ENCODE measurements around the gene GLIS1. TPM values are rescaled to one million over a fixed set of nuclear protein-coding genes. Genes with fewer than 3 reads are reported as not detected.

The GLIS1 gene
- total RNA-seq, 1 donor: 2.9 TPM

DNA sequence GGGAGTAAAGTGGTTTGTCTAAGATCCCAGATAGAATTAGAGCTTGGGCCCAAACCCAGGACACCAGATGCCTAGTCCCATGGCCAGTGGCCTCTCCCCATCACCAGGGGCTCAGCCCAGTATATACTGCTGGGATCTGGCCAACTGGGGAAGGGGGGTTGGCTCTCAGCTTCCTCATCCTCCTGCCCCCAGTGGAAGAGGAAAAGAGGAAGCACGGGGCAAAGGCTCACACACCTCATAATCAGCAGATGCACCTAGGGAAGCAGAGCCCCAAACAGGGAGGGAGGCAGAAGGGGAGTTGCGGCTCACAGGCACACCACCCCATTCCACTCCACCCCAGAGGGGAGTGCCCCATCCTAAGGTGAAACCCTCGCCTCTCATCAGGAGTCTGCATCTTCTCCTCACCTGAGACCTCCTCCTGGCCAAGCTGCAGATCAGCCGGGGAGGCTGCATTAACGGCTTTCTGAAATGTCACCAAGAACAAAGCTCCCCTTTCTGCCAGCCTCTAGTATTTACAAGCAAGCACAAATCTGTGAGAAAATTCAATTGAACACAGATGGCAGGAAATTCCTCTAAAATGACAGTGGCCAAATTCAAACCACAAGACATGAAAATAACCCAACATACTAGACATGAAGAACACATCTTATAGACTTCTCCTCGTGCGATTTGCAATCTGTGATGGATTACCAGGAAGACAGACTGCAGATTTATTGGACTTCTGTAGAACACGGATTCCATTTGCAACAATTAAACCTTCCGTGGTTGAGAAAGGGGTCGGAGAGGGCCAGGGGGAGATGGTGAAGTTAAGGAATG lies 82.8 kb downstream of the GLIS1 start:
- Histone ChIP-seq H3K4me1 (ENCODE audit: insufficient read depth, low read length) (peaks cover 22% of the 10 kb centered on the region), H3K4me2 (ENCODE audit: insufficient read depth, low read length) (peak overlapping the region; percentile 2), H4K20me1 (ENCODE audit: insufficient read depth, low read length) (peaks cover 69% of the 10 kb centered on the region), H3K27ac (ENCODE audit: low read depth, low read length) (no peak overlapping the region), H3K4me3 (ENCODE audit: insufficient read depth, low read length) (no peak overlapping the region), H3K27me3 (ENCODE audit: insufficient read depth, low read length) (peaks cover 10% of the 10 kb centered on the region), H3K9me3 (ENCODE audit: low read depth, low read length) (no peaks in the 10 kb centered on the region), H3K36me3 (ENCODE audit: insufficient read depth, low read length) (no peaks in the 10 kb centered on the region), H2AFZ (ENCODE audit: low read length) (no peak overlapping the region), H3K79me2 (ENCODE audit: insufficient read depth, low read length) (no peaks in the 10 kb centered on the region)
- DNase-seq (ENCODE audit: insufficient read length, low spot score, missing footprints): peak; percentile 85
- no peak for TF ChIP-seq CTCF (IDR thresholded peaks at IDR 0.05; ENCODE audit: extremely low read depth, low read depth, low read length)

- H2AFZ ChIP-seq (ENCODE audit: low read length): no peak overlapping the region
- no peaks in the 10 kb centered on the region for H3K79me2 ChIP-seq (ENCODE audit: insufficient read depth, low read length)
- no peak overlapping the region for H3K4me3 ChIP-seq (ENCODE audit: insufficient read depth, low read length)
- H3K27me3 ChIP-seq (ENCODE audit: insufficient read depth, low read length): peaks cover 10% of the 10 kb centered on the region
- TF ChIP-seq CTCF (IDR thresholded peaks at IDR 0.05; ENCODE audit: extremely low read depth, low read depth, low read length): no peak
- H3K9me3 ChIP-seq (ENCODE audit: low read depth, low read length): no peaks in the 10 kb centered on the region
- DNase-seq (ENCODE audit: insufficient read length, low spot score, missing footprints): peak; percentile 83
- peaks cover 57% of the 10 kb centered on the region for H4K20me1 ChIP-seq (ENCODE audit: insufficient read depth, low read length)
- H3K4me2 ChIP-seq (ENCODE audit: insufficient read depth, low read length): no peak overlapping the region
- peaks cover 22% of the 10 kb centered on the region for H3K4me1 ChIP-seq (ENCODE audit: insufficient read depth, low read length)
- H3K27ac ChIP-seq (ENCODE audit: low read depth, low read length): no peak overlapping the region
- H3K36me3 ChIP-seq (ENCODE audit: insufficient read depth, low read length): no peaks in the 10 kb centered on the region
Measured at GRCh38 chr1:53654216-53655210, 84.5 kb downstream of the GLIS1 start.

DNA sequence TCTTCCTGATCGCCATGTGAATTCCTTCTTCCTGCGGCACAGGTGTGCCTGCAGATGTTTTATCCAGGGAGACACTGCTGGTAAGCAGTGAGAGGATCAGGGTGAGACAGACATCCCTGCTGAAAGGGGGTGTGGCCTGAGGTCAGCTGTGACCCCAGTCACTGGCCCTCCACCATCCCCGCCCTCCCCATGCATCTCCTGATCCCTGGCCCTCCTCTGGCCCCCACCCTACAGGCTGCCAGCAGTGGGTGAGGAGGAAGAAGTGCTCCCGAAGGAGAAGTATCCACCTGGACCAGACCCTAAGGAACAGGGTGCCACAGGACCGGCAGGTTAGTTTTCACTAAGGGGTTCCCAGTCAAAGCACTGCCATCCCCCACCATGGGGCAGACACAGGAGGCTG lies 85.3 kb downstream of the GLIS1 start:
- H3K36me3 ChIP-seq (ENCODE audit: insufficient read depth, low read length): no peaks in the 10 kb centered on the region
- no peak overlapping the region for H3K4me2 ChIP-seq (ENCODE audit: insufficient read depth, low read length)
- H3K4me1 ChIP-seq (ENCODE audit: insufficient read depth, low read length): peaks cover 22% of the 10 kb centered on the region
- no peak for DNase-seq (ENCODE audit: insufficient read length, low spot score, missing footprints)
- no peak overlapping the region for H2AFZ ChIP-seq (ENCODE audit: low read length)
- H3K79me2 ChIP-seq (ENCODE audit: insufficient read depth, low read length): no peaks in the 10 kb centered on the region
- no peak for TF ChIP-seq CTCF (IDR thresholded peaks at IDR 0.05; ENCODE audit: extremely low read depth, low read depth, low read length)
- H3K27me3 ChIP-seq (ENCODE audit: insufficient read depth, low read length): peaks cover 9% of the 10 kb centered on the region
- H4K20me1 ChIP-seq (ENCODE audit: insufficient read depth, low read length): peaks cover 48% of the 10 kb centered on the region
- no peaks in the 10 kb centered on the region for H3K9me3 ChIP-seq (ENCODE audit: low read depth, low read length)
- no peak overlapping the region for H3K27ac ChIP-seq (ENCODE audit: low read depth, low read length)
- no peak overlapping the region for H3K4me3 ChIP-seq (ENCODE audit: insufficient read depth, low read length)

- Histone ChIP-seq H4K20me1 (ENCODE audit: insufficient read depth, low read length) (peaks cover 46% of the 10 kb centered on the region), H3K9me3 (ENCODE audit: low read depth, low read length) (no peaks in the 10 kb centered on the region), H3K4me2 (ENCODE audit: insufficient read depth, low read length) (no peak overlapping the region), H3K36me3 (ENCODE audit: insufficient read depth, low read length) (no peaks in the 10 kb centered on the region), H3K4me3 (ENCODE audit: insufficient read depth, low read length) (no peak overlapping the region), H3K27ac (ENCODE audit: low read depth, low read length) (no peak overlapping the region), H3K27me3 (ENCODE audit: insufficient read depth, low read length) (peaks cover 5% of the 10 kb centered on the region), H3K4me1 (ENCODE audit: insufficient read depth, low read length) (peaks cover 22% of the 10 kb centered on the region), H3K79me2 (ENCODE audit: insufficient read depth, low read length) (no peaks in the 10 kb centered on the region), H2AFZ (ENCODE audit: low read length) (no peak overlapping the region)
- DNase-seq (ENCODE audit: insufficient read length, low spot score, missing footprints): peak; percentile 71
- no peak for TF ChIP-seq CTCF (IDR thresholded peaks at IDR 0.05; ENCODE audit: extremely low read depth, low read depth, low read length)
Measured at GRCh38 chr1:53653200-53653575, 85.8 kb downstream of the GLIS1 start.

Measured in osteoblast (primary cell).